GM06990 (cell line): Measurements from ENCODE around the gene SIRT4.
"Not testable (repeated sequence)": the region's sequence is repeated elsewhere in the genome, so short reads cannot be mapped to it uniquely, and the experiment has no call there.

Experiments used
- DNase-seq: peaks from one replicate; pipeline ENCODE4 v3.0.0-alpha.2; 2011; ENCODE audit not compliant: insufficient read length; ENCODE audit errors: extremely low read depth
- H3K27me3 ChIP-seq: replicated peaks from 2 replicates; pipeline ENCODE4 v1.6.0; 2011; ENCODE audit warnings: low read length; ENCODE audit not compliant: control insufficient read depth, insufficient read depth
- H3K36me3 ChIP-seq: 2 replicates; pipeline ENCODE4 v1.5.1; 2011; ENCODE audit warnings: low read length; ENCODE audit not compliant: control insufficient read depth, insufficient read depth
- H3K4me3 ChIP-seq: replicated peaks from 2 replicates; pipeline ENCODE4 v1.5.1; 2011; ENCODE audit warnings: low read depth, mild to moderate bottlenecking, control low read depth, low read length
- CTCF ChIP-seq: IDR thresholded peaks from 2 replicates; pipeline ENCODE4 v1.5.1; 2011; ENCODE audit warnings: low read length, control low read depth, mild to moderate bottlenecking, inconsistent platforms; ENCODE audit not compliant: insufficient read depth, poor library complexity, severe bottlenecking

Gene SIRT4

GRCh38 chr12:120301962-120302815 is at the start of gene SIRT4:
Gene SIRT4 (plus strand): TSS chr12:120302321. CDS start chr12:120303562, 1,241 bp downstream.
- no peaks in the 10 kb centered on the region for H3K27me3 ChIP-seq
- peak within 1 kb of the TSS; percentile 66 for H3K4me3 ChIP-seq
- no peaks in the 10 kb centered on the region for H3K36me3 ChIP-seq
- peak; percentile 70 for DNase-seq
- TF ChIP-seq CTCF = peak; percentile 88

- not testable (repeated sequence) for DNase-seq, H3K4me3 ChIP-seq, H3K27me3 ChIP-seq, H3K36me3 ChIP-seq
Observed at GRCh38 chr12:120253313-120253712, 48.8 kb upstream of the SIRT4 start.

GRCh38 chr12:120254809-120255208 is 47.3 kb upstream of the SIRT4 start:
- Histone ChIP-seq H3K4me3 (no peak overlapping the region), H3K27me3 (no peaks in the 10 kb centered on the region), H3K36me3 (no peaks in the 10 kb centered on the region)
- TF ChIP-seq CTCF = peak; percentile 10
- no peak for DNase-seq

GRCh38 chr12:120257041-120257821 is 44.9 kb upstream of the SIRT4 start:
- H3K4me3 ChIP-seq = no peak overlapping the region
- H3K27me3 ChIP-seq = no peaks in the 10 kb centered on the region
- no peak for DNase-seq
- no peak for TF ChIP-seq CTCF
- no peaks in the 10 kb centered on the region for H3K36me3 ChIP-seq

GRCh38 chr12:120258323-120258896 is 43.7 kb upstream of the SIRT4 start:
- no peaks in the 10 kb centered on the region for H3K36me3 ChIP-seq
- H3K4me3 ChIP-seq = no peak overlapping the region
- DNase-seq = no peak
- no peak for TF ChIP-seq CTCF
- no peaks in the 10 kb centered on the region for H3K27me3 ChIP-seq
